AG09309 (cell line): ENCODE measurements around the gene KDELR1.
"Not testable (repeated sequence)": the region's sequence is repeated elsewhere in the genome, so short reads cannot be mapped to it uniquely, and the experiment has no call there.

Experiments
- DNase-seq: peaks from one replicate; pipeline ENCODE4 v3.0.0-alpha.2; 2010; ENCODE audit warnings: low read depth
- H3K4me3 ChIP-seq: 2 replicates; pipeline ENCODE4 v1.5.1; 2011; ENCODE audit warnings: mild to moderate bottlenecking, low read depth, low read length, moderate library complexity; ENCODE audit not compliant: control insufficient read depth
- TF ChIP-seq, protein P1 (sequence below): IDR thresholded peaks from 2 replicates; pipeline ENCODE4 v1.5.1; 2011; ENCODE audit warnings: mild to moderate bottlenecking, low read depth, low read length, inconsistent platforms; ENCODE audit not compliant: insufficient read depth, control insufficient read depth; ENCODE audit errors: missing control alignments

KDELR1 gene

DNA sequence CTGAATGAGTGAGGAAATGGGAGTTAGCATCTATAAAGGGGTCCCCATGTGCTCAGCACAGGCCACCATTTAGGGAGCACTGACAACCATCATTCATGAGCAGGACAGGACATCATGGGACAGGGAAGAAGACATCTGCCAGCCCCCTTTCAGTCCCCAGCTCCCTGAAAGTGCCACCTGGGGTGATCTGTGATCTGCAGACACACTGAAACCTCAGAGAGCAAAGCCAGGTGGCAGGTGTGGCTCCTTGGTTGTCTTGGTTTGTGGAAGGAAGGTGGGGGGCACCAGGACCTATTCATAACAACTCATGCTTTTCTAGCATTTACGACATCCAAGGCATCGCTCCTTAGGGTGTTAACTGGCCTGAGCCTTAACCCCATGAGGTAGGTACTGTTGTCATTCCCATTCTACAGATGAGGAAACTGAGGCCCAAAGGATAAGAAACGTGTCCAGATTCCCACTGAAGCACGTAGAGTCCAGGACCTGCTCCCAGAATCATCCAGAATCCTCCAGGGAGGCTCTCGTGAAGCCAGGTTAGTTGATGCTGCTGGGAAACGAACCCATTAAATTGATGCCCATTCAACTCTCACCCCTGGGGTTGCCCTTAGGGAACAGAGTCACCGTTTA lies 5.8 kb downstream of the KDELR1 start:
- DNase-seq: no peak
- no peak overlapping the region for H3K4me3 ChIP-seq
- TF ChIP-seq, protein P1, sequence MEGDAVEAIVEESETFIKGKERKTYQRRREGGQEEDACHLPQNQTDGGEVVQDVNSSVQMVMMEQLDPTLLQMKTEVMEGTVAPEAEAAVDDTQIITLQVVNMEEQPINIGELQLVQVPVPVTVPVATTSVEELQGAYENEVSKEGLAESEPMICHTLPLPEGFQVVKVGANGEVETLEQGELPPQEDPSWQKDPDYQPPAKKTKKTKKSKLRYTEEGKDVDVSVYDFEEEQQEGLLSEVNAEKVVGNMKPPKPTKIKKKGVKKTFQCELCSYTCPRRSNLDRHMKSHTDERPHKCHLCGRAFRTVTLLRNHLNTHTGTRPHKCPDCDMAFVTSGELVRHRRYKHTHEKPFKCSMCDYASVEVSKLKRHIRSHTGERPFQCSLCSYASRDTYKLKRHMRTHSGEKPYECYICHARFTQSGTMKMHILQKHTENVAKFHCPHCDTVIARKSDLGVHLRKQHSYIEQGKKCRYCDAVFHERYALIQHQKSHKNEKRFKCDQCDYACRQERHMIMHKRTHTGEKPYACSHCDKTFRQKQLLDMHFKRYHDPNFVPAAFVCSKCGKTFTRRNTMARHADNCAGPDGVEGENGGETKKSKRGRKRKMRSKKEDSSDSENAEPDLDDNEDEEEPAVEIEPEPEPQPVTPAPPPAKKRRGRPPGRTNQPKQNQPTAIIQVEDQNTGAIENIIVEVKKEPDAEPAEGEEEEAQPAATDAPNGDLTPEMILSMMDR: no peak

- no peak overlapping the region for H3K4me3 ChIP-seq
- TF ChIP-seq, protein P1: no peak
- DNase-seq: no peak
These were observed 9.1 kb downstream of the KDELR1 start for GRCh38 chr19:48382286-48382685.

GRCh38 chr19:48381178-48381950 lies 10.0 kb downstream of the KDELR1 start:
- H3K4me3 ChIP-seq: no peak overlapping the region
- DNase-seq: no peak
- TF ChIP-seq, protein P1: peak; percentile 1

DNA sequence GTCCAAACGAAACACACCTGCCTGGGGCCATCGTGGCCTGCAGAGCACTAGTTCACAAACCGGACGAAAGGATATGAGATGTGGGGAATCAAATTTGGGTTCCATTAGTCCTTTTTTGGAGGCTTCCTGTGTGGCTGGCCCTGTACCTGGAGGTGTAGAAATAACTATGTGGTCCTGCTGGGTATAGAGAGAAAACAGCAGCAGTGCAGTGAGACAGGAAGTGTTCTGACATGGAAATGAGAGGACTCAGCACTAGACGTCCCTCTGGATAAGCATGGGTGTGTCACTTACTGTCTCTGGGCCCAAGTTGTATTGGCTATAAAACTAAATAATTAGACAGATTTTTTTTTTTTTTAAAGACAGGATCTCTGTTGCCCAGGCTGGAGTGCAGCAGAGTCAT lies 12.3 kb downstream of the KDELR1 start:
- H3K4me3 ChIP-seq: no peak overlapping the region
- TF ChIP-seq, protein P1: no peak
- DNase-seq: no peak

GRCh38 chr19:48378194-48378570 lies 13.2 kb downstream of the KDELR1 start:
- H3K4me3 ChIP-seq: no peak overlapping the region
- no peak for DNase-seq
- TF ChIP-seq, protein P1: no peak

DNA sequence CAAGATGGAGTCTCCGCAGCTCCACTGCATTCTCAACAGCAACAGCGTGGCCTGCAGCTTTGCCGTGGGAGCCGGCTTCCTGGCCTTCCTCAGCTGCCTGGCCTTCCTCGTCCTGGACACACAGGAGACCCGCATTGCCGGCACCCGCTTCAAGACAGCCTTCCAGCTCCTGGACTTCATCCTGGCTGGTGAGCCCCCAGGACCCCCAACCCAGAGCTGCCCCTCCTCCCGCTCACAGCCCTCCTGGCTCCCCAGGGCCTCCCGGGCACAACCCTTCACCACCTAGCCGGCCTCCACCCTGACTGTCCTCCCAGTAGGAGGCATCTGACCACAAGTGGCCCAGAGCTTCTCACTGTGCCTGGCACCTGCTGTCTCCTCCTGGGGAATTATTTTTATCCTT lies 17.8 kb downstream of the KDELR1 start:
- no peak for DNase-seq
- H3K4me3 ChIP-seq: no peak overlapping the region
- TF ChIP-seq, protein P1: no peak

DNA sequence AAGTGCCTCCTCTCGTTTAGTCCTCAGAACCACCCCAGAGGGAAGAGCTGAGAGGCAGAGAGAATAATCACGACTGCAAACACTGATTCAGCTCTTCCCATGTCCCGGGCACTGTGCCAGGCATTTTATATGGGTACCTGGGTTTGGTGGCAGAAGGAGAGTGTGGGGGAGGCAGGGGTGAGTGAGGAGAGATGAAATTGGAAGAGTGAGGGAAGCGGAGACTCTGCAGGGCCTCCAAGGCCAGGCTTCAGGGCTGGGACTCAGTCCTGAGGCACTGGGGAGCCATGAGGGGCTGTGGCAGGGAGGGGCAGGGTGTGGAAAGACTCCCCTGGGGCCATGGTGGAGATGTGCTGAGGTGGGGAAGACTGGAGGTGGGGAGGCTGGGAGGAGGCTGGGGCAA lies 18.4 kb downstream of the KDELR1 start:
- no peak for DNase-seq
- TF ChIP-seq, protein P1: no peak
- no peak overlapping the region for H3K4me3 ChIP-seq

DNA sequence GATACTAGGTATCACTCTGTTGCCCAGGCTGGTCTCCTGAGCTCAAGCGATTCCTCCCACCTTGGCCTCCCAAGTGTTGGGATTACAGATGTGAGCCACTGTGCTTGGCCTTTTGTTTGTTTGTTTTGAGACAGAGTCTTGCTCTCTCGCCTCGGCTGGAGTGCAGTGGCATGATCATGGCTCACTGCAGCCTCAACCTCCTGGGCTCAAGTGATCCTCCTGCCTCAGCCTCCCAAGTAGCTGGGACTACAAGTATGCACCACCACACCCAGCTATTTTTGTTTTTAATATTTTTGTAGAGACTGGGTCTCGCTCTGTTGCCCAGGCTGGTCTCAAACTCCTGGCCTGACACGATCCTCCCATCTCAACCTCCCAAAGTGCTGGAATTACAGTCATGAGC lies 19.6 kb downstream of the KDELR1 start:
- H3K4me3 ChIP-seq, DNase-seq: not testable (repeated sequence)
